HG03565 (cell line): ENCODE data around the gene NKIRAS2.
"Not testable (repeated sequence)": the region's sequence is repeated elsewhere in the genome, so short reads cannot be mapped to it uniquely, and the experiment has no call there.

Experiments used
- ATAC-seq: cut with Tn5 transposase; IDR thresholded peaks from one replicate; pipeline ENCODE4 v1.9.1; 2021; ENCODE audit warnings: mild to moderate bottlenecking, moderate library complexity; ENCODE audit not compliant: unreplicated experiment

NKIRAS2 gene

GRCh38 chr17:41996855-41997164 lies 23.1 kb upstream of the NKIRAS2 start:
- ATAC-seq, result no peak

- ATAC-seq, result no peak
These were observed 21.4 kb upstream of the NKIRAS2 start for GRCh38 chr17:41998497-41998896.

GRCh38 chr17:42000413-42001133 lies 19.3 kb upstream of the NKIRAS2 start:
- ATAC-seq, result no peak

- ATAC-seq, result no peak
These were observed 18.2 kb upstream of the NKIRAS2 start for GRCh38 chr17:42001729-42002128.

- ATAC-seq, result no peak
These were observed 17.6 kb upstream of the NKIRAS2 start for GRCh38 chr17:42002175-42002791.

GRCh38 chr17:42002792-42003301 lies 17.0 kb upstream of the NKIRAS2 start:
- no peak for ATAC-seq

GRCh38 chr17:42005166-42005565 lies 14.7 kb upstream of the NKIRAS2 start:
- no peak for ATAC-seq

GRCh38 chr17:42009170-42009569 lies 10.7 kb upstream of the NKIRAS2 start:
- ATAC-seq, result no peak

- not testable (repeated sequence) for ATAC-seq
These were observed 9.6 kb upstream of the NKIRAS2 start for GRCh38 chr17:42010266-42010680.

GRCh38 chr17:42010898-42011516 lies 8.9 kb upstream of the NKIRAS2 start:
- ATAC-seq, result no peak

GRCh38 chr17:42012363-42012762 lies 7.5 kb upstream of the NKIRAS2 start:
- not testable (repeated sequence) for ATAC-seq

- not testable (repeated sequence) for ATAC-seq
These were observed 6.2 kb upstream of the NKIRAS2 start for GRCh38 chr17:42013740-42014139.

GRCh38 chr17:42016411-42016831 lies 3.5 kb upstream of the NKIRAS2 start:
- no peak for ATAC-seq

GRCh38 chr17:42016941-42017865 lies 2.7 kb upstream of the NKIRAS2 start, which contains the start of gene DNAJC7:
DNAJC7 (minus strand) TSS chr17:42017439; CDS start chr17:42017416, 23 bp downstream.
- peak; percentile 69 for ATAC-seq

- no peak for ATAC-seq
These were observed 2.1 kb upstream of the NKIRAS2 start for GRCh38 chr17:42017866-42018200.

GRCh38 chr17:42018339-42018738 lies 1.6 kb upstream of the NKIRAS2 start:
- no peak for ATAC-seq

- no peak for ATAC-seq
These were observed 902 bp upstream of the NKIRAS2 start for GRCh38 chr17:42018988-42019387.

GRCh38 chr17:42020845-42021244 lies 955 bp downstream of the NKIRAS2 start:
- ATAC-seq, result not testable (repeated sequence)

GRCh38 chr17:42023524-42024349 lies 3.8 kb downstream of the NKIRAS2 start:
- no peak for ATAC-seq

- ATAC-seq, result no peak
These were observed 5.3 kb downstream of the NKIRAS2 start for GRCh38 chr17:42025191-42025579.
